A673 (cell line): Measurements from ENCODE around the gene GOLGA5. TPM values are rescaled to one million over a fixed set of nuclear protein-coding genes. Genes with fewer than 3 reads are reported as not detected.
"Not testable (repeated sequence)": the region's sequence is repeated elsewhere in the genome, so short reads cannot be mapped to it uniquely, and the experiment has no call there.

ENCODE experiments used
- BruUV-seq: library from RNA; stranded (reverse); fragments of 400-500 nt; replicated peaks from 2 replicates; lab custom pipeline; 2021; lab: Mats Ljungman, UMichigan
- CTCF ChIA-PET: fragments of 300-600 bp; sonication (Branson Sonifier 250); formaldehyde crosslinking; loops from one replicate; lab custom pipeline; 2022; ENCODE audit warnings: antibody characterized with exemption; lab: Charles Lee
- POLR2A ChIA-PET: fragments of 300-600 bp; sonication (Branson Sonifier 250); formaldehyde crosslinking; loops from one replicate; lab custom pipeline; 2022; ENCODE audit warnings: antibody characterized with exemption; ENCODE audit not compliant: low non-redundant PET; lab: Charles Lee
- DNase-seq: peaks from one replicate; pipeline ENCODE4 v3.0.0-alpha.2; 2015; ENCODE audit warnings: low spot score
- H3K27ac ChIP-seq: fragments of 200-600 bp; sonication (generic); 2 replicates; pipeline ENCODE4 v1.5.1; 2016; ENCODE audit warnings: mixed run types, low read depth, mild to moderate bottlenecking, mixed read lengths, antibody characterized with exemption, low read length; ENCODE audit not compliant: poor library complexity, severe bottlenecking
- H3K27me3 ChIP-seq: fragments of 200-600 bp; sonication (generic); replicated peaks from 2 replicates; pipeline ENCODE4 v1.6.1; 2017; ENCODE audit warnings: mixed run types, low read depth, mild to moderate bottlenecking, mixed read lengths, antibody characterized with exemption, low read length; ENCODE audit not compliant: insufficient read depth, poor library complexity
- H3K36me3 ChIP-seq: fragments of 200-600 bp; sonication (generic); 2 replicates; pipeline ENCODE4 v1.6.1; 2016; ENCODE audit warnings: mixed run types, mild to moderate bottlenecking, mixed read lengths, antibody characterized with exemption, low read length; ENCODE audit not compliant: insufficient read depth, poor library complexity, severe bottlenecking
- H3K4me1 ChIP-seq: fragments of 200-600 bp; sonication (generic); 2 replicates; pipeline ENCODE4 v1.6.1; 2017; ENCODE audit warnings: mixed run types, mild to moderate bottlenecking, mixed read lengths, antibody characterized with exemption, low read length; ENCODE audit not compliant: insufficient read depth, poor library complexity, severe bottlenecking
- H3K4me3 ChIP-seq: fragments of 200-600 bp; sonication (generic); 2 replicates; pipeline ENCODE4 v1.5.1; 2016; ENCODE audit warnings: low read depth, mixed run types, mild to moderate bottlenecking, mixed read lengths, low read length; ENCODE audit not compliant: poor library complexity, severe bottlenecking
- H3K9me3 ChIP-seq: fragments of 200-600 bp; sonication (generic); 2 replicates; pipeline ENCODE4 v1.6.1; 2016; ENCODE audit warnings: mixed run types, low read depth, mild to moderate bottlenecking, mixed read lengths, antibody characterized with exemption, low read length; ENCODE audit not compliant: poor library complexity, severe bottlenecking
- CTCF ChIP-seq: fragments of 300-800, 200-600 bp; sonication (generic); conservative IDR thresholded peaks from 2 replicates; pipeline ENCODE4 v1.5.1; 2017; ENCODE audit warnings: low read depth, mild to moderate bottlenecking, antibody characterized with exemption, low read length, moderate library complexity, mixed read lengths
- EZH2 ChIP-seq: fragments of 200-600 bp; sonication (generic); IDR thresholded peaks from 2 replicates; pipeline ENCODE4 v1.6.1; 2017; ENCODE audit warnings: borderline replicate concordance, low read depth, mild to moderate bottlenecking, mixed read lengths, antibody characterized with exemption, low read length; ENCODE audit not compliant: poor library complexity, severe bottlenecking
- intact Hi-C: fragments of 100-400 bp; cut with micrococcal nuclease; formaldehyde crosslinking; loops from one replicate; pipeline ENCODE4 v1.10.0; 2022; ENCODE audit not compliant: unreplicated experiment
- total RNA-seq: library from RNA; stranded (reverse); gene quantifications from 2 replicates; pipeline ENCODE4 v1.2.3, GENCODE V29; 2021

Gene GOLGA5
- total RNA-seq, 1 experiment from 2014 or later: 21.3 TPM

- no TSS peak for BruUV-seq
- CTCF ChIA-PET: interaction anchor here (0.7 to 1.6 kb wide), 2 partner anchors 36 to 62 kb away, joined by 3 read pairs; no protein-coding TSS in a partner anchor
- peak within 1 kb of the TSS; percentile 77 for H3K27ac ChIP-seq
Measured at GRCh38 chr14:92748259-92749016, 45.7 kb upstream of the GOLGA5 start, which contains the start of gene LGMN. LGMN (minus strand) TSS chr14:92748627; CDS start chr14:92732786, 15,841 bp downstream.

GRCh38 chr14:92750222-92750728 lies 43.8 kb upstream of the GOLGA5 start:
- DNase-seq, CTCF ChIA-PET, H3K36me3 ChIP-seq, BruUV-seq, H3K9me3 ChIP-seq, intact Hi-C loops, POLR2A ChIA-PET, H3K4me1 ChIP-seq, H3K4me3 ChIP-seq, H3K27me3 ChIP-seq, H3K27ac ChIP-seq: not testable (repeated sequence)

More at GRCh38 chr14:92748259-92749016, 45.7 kb upstream of the GOLGA5 start, which contains the start of gene LGMN:
- no peak for TF ChIP-seq CTCF
- no peak for TF ChIP-seq EZH2
- Histone ChIP-seq H3K27me3 (no peaks in the 10 kb centered on the region), H3K9me3 (no peaks in the 10 kb centered on the region), H3K36me3 (no peaks in the 10 kb centered on the region), H3K4me1 (peaks cover 6% of the 10 kb centered on the region), H3K4me3 (peak within 1 kb of the TSS; percentile 83)
- DNase-seq: peak; percentile 97
- intact Hi-C loops: loop anchor here (1.0 to 5.0 kb wide), 2 partner anchors 34 to 44 kb away; partner anchors contain the start of gene GOLGA5
- POLR2A ChIA-PET: interaction anchor here (0.5 to 0.6 kb wide), 2 partner anchors 104 to 205 kb away, joined by 4 to 10 read pairs; no protein-coding TSS in a partner anchor

GRCh38 chr14:92750994-92751400 lies 43.1 kb upstream of the GOLGA5 start:
- BruUV-seq: no TSS peak
- no peaks in the 10 kb centered on the region for H3K27me3 ChIP-seq
- H3K9me3 ChIP-seq: no peaks in the 10 kb centered on the region
- TF ChIP-seq EZH2 (no peak), CTCF (no peak)
- CTCF ChIA-PET: no interaction called here
- no peak overlapping the region for H3K27ac ChIP-seq
- H3K4me1 ChIP-seq: peaks cover 6% of the 10 kb centered on the region
- no peaks in the 10 kb centered on the region for H3K36me3 ChIP-seq
- H3K4me3 ChIP-seq: no peak overlapping the region
- no peak for DNase-seq
- intact Hi-C loops: no loop called here
- POLR2A ChIA-PET: no interaction called here
